ENCODE data around the gene METTL5.
A peak's percentile ranks its signal among the peaks of the same experiment; 100 is the strongest.
"Not testable (repeated sequence)": the region's sequence is repeated elsewhere in the genome, so short reads cannot be mapped to it uniquely, and the experiment has no call there.

The METTL5 gene

DNA sequence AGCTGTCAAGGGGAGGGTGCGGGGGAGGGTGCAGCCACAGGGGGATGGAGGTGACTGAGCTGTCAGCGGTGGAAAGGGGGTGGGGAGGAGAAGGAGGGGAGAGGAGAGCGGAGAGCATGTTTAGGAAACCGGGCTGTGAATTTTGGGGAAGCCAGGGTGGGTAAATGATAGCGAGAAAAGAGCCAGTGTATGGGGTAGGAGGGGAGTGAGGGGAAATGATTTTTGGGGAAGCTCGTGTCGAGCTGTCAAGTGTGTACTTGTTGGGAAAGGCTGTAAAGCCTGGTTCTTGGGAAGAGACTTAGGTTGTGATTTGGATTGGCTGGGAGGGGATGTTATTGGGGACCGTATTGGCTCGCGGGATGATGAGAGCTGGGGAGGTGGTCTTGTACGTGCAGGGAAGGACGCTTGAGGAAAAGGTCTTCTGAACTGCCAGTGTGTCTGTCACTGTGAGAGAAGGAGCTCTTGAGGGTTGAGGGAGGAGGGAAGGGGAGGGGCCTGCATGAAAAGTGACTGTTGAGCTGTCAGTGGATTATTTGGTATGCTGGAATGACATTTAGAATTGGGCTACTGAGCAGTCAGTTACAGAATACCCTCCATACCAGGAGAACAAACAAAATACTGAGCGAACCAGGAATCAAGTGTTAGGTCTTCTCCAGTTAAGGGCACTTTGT, 3.6 kb upstream of the METTL5 start:
- DNase-seq = peak; percentile 68 to 84

DNA sequence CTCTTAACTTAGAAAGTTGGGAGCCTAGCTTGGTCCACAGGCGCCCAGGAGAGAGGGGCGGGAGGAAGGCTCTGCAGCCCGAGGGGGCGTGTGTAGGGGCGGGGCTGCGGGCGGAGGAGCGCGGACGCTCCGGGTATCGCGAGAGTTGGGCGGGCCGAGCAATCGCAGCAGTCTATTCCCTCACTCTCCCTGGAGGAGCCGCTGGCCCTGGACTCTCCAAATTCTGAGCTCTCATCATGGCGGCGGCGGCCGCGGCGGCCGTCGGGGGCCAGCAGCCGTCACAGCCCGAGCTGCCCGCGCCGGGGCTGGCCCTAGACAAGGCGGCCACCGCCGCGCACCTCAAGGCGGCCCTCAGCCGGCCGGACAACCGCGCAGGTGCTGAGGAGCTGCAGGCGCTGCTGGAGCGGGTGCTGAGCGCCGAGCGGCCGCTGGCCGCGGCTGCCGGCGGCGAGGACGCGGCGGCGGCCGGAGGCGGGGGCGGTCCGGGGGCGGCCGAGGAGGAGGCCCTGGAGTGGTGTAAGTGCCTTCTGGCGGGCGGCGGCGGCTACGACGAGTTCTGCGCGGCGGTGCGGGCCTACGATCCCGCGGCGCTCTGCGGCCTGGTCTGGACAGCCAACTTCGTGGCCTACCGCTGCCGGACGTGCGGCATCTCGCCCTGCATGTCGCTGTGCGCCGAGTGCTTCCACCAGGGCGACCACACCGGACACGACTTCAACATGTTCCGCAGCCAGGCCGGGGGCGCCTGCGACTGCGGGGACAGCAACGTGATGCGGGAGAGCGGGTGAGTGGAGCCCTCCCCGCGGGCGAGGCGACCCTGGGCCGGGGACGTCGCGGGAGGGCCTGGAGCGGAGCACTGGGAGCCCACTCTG, 2.8 kb upstream of the METTL5 start, which contains the start of gene UBR3:
Gene UBR3, plus strand, starts transcription at position 183 of the 869 bp plus-strand sequence. Its CDS starts 54 bp downstream, at position 237.
- DNase-seq = peak; percentile 96

DNA sequence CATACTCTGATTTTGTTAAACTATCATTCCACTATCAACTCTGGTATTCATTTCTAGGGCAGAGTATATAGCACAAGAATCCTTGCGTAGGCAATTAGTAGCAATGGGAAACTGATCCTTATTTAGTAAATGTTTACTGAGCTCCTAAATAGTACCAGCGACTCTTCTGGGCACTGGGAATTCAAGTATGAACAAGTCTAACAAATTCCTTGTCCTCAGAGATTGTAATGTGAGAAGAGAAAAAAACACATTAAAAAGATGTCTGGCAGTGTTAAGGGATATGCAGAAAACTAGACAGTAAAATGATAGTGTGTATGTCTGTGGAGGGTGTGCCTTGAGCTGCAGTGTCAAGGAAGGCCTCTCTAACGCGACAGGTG, 721 bp downstream of the METTL5 start:
- peak; percentile 49 to 73 for DNase-seq

DNA sequence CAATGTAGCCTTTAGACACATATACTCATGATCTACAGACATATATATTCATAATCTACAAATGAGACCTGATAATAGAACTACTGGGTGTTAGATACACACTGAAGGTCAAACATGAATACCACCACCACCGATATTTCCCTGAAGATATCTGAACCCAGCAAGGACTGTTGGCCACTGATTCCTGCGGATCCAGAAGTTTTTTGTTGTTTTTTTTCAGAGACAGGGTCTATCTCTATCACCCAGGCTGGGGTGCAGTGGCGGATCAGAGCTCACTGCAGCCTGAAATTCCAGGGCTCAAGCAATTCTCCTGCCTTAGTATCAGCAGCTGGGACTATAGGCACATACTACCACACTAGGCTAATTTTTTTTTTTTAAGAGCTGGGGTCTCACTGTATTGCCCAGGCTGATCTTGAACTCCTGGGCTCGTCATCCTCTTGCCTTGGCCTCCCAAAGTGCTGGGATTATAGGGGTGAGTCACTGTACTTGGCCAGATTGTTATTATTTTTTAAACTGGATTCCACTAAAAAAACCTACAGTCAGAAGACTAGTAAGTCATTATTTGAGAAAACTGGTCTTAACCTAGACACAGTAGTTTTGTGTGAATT, 1.8 kb downstream of the METTL5 start:
- DNase-seq = no peak

DNA sequence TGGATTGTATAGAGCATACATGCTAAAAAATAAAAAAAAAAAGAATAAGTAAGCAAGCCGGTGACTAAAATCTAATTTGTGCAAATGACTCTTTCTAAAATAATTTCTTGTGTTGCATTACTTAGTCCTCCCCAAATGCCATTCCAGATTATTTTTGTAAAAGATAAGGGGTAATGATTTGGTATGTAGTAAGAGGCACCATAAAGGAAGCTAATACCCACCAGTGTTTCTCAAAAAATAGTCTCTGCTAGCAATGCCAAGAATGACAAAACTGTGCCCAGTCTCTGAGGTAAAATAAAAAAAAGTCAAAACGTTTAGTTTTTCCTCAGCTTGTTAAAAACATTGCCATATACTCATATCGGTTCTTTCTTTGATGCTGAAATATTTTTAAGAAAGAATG, 2.7 kb downstream of the METTL5 start:
- DNase-seq = no peak

DNA sequence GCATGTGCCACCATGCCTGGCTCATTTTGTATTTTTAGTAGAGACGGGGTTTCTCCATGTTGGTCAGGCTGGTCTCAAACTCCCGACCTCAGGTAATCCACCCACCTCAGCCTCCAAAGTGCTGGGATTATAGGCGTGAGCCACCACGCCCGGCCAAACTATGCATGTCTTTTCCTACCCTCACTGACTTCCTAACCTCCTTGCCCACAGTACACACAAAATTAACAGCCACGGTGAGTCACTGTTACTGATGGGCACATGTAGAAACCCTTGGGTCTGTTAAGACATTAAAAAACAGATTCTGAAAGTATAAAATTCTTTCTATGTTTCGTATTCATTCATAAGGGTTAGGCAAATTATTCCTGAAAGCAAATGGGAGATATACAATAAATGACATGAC, 4.6 kb downstream of the METTL5 start:
- DNase-seq = not testable (repeated sequence)

DNA sequence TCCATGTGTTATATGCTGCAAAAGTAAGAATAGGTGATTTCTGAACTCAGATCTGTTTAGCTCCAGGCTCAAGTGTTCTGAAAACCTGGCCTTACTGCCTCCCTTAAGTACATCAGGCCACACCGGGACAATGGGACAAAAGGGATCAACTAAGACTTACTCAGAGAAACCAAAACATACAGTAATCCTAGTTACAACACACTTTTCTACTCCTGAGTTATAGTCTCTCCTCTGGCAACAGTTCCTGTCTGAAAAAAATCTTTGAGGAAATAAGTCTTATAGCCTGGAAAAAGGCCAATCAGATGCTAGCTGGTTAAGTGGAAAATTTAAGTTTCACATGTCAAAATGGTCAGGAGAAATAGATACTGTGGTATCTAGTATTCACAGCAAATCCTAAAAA, 5.6 kb downstream of the METTL5 start:
- DNase-seq = no peak

DNA sequence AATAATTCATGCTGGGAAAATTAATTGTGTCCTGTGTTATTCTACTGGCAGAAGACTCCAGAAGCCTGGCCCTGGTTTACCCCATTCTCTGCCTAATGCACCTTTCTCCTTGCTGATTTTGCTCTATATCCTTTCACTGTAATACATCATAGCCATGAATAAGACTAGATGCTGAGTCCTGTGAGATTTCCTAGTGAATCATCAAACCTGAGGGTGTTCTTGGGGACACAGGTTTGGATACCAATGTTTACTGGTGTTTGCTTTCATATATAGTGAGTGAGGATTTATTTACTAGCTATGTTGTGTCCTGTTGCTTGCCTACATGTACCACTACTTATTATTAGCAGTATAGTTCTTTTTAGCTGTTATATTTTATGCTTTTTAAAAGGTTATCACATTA, 6.5 kb downstream of the METTL5 start:
- no peak for DNase-seq

DNA sequence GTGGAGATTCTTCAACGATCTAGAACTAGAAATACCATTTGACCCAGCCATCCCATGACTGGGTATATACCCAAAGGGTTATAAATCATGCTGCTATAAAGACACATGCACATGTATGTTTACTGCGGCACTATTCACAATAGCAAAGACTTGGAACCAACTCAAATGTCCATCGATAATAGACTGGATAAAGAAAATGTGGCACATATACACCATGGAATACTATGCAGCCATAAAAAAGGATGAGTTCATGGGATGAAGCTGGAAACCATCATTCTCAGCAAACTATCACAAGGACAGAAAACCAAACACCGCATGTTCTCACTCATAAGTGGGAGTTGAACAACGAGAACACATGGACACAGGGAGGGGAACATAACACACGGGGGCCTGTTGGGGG, 7.3 kb downstream of the METTL5 start:
- not testable (repeated sequence) for DNase-seq

DNA sequence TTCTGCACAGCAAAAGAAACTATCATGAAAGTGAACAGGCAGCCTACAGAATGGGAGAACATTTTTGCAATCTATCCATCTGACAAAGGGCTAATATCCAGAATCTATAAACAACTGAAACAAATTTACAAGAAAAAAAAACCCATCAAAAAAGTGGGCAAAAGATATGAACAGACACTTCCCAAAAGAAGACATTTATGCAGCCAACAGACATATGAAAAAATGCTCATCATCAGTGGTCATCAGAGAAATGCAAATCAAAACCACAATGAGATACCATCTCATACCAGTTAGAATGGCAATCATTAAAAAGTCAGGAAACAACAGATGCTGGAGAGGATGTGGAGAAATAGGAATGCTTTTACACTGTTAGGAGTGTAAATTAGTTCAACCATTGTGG, 7.7 kb downstream of the METTL5 start:
- not testable (repeated sequence) for DNase-seq

DNA sequence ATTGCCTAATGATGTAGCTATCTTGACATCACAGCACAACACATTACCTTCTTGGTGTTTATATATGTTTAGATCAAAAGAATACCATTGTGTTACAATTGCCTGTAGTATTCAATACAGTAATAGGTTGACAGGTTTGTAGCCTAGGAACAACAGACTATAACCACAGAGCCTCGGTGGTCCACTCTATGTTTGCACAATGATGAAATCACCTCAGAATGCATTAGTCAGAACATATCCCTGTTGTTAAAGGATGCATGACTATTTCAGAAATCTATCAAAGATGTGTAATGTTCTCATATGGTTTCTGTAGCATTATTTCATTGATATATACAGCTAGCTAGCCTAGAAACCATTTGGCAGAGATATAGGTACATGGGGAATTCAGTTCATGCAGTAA, 8.9 kb downstream of the METTL5 start:
- no peak for DNase-seq

DNA sequence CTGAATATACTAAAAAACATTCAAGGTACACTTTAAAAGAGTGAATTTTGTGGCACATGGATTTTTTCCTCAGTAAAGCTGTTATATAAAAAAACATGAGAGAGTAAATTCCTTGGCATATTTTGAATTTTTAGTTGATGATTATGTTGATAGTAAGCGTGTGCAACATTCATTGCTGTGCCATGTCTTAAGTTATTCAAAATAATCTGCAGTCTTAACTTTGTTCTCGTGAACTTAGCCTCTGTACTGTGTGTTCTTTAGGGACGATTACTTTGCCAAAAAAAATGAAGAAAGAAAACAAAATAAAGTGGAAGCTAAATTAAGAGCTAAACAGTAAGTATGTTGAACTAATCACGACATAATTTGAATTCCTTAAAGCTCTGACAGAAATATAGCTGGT, 16.5 kb downstream of the METTL5 start:
- no peak for DNase-seq

DNA sequence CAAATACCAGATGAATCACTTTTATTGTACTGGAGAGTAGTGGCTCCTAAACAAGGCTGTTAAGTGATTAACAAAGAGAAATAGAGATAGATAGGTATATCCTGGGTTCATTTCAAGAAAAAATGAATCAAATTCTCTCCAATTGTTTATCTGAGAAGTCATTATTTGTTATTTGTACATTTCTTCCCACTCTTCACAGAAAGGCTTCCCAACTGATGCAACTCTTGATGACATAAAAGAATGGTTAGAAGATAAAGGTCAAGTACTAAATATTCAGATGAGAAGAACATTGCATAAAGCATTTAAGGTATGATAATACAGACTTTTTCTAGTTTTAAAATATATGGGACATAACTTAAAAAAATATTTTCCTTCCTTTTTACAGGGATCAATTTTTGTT, 18.1 kb downstream of the METTL5 start:
- no peak for DNase-seq

DNA sequence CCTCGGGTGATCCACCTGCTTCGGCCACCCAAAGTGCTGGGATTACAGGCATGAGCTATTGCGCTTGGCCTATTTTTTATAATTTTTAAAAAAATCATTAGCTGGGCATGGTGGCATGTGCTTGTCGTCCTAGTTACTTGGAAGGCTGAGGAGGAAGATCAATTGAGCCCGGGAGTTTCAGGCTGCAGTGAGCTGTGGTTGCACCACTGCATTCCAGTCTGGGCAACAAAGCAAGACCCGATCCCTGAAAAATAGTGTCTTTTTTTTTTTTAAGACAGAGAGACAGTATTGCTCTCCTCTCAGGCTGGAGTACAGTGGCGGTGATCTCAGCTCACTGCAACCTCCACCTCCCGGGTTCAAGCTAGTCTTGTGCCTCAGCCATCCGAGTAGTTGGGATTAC, 21.2 kb downstream of the METTL5 start:
- no peak for DNase-seq

DNA sequence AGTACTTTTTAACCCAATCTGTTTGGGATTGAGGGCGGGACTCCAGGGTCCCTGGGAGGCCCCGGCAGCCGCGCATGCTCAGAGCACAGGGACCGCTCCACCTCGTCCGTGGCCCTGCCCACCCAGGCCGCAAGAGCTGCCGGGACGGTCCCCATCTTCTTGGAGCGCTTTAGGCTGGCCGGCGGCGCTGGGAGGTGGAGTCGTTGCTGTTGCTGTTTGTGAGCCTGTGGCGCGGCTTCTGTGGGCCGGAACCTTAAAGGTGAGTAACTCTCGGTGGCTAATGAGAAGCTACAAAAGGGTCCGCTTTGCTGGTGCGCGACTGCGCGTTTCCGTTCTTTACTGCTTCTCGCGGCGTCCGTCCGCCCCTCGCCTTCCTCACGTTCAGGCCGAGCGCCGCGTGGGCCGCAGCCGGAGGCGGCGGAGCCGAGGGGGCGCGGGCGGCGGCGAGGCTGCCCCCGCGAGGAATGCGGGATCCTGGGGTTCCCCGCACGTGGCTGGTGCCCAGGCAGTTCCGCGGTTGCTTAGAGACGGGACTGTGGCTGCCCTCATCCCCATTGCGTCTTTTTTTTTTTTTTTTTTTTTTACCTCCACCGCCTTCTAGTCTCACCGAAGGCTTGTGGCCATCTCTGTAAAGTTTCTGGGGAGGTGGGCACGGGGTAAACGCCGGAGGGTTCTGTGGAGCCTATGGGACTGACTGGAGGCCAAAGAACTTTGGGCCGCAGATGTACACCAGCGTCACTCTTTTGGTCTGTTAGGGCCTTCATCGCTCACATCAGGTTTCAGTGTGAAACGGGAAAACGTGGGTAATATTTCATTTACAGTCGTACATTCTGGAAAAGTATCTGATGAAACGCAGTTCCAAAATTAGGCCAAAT, 25.8 kb downstream of the METTL5 start, which contains the start of gene SSB:
Gene SSB, plus strand, starts transcription at position 154 of the 875 bp plus-strand sequence. CDS start 2,090 bp downstream, outside the sequence.
- peak; percentile 94 to 95 for DNase-seq

DNA sequence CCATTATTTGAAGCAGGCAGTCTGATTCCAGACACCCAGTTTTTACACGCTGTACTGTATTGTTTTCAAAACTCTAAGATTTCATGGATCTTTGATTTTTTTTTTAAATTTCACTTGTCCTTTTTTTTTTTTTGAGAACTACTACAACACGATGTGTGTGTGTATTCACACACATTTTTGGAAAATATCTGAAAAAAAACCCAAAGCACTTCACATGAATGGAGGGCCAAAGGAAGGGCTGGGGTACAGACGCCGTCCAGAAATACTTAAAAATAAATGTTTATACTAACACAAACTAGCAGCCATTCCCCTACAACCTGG, 26.3 kb downstream of the METTL5 start:
- peak in 1 of 2 experiments; percentile 53 for DNase-seq

DNA sequence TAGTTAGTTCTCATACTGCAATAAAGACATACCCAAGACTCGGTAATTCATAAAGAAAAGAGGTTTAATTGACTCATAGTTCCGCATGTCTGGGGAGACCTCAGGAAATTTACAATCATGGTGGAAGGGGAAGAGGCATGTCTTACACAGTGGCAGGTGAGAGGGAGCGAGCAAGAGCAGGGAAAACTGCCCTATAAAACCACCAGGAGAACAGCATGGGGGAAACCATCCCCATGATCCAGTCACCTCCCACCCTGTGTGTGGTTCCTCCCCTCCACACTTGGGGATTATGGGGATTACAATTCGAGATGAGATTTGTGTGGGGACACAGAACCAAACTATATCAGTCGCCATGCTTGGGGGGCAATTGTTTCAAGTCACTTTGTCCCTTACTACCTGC, 27.1 kb downstream of the METTL5 start:
- DNase-seq = no peak

DNA sequence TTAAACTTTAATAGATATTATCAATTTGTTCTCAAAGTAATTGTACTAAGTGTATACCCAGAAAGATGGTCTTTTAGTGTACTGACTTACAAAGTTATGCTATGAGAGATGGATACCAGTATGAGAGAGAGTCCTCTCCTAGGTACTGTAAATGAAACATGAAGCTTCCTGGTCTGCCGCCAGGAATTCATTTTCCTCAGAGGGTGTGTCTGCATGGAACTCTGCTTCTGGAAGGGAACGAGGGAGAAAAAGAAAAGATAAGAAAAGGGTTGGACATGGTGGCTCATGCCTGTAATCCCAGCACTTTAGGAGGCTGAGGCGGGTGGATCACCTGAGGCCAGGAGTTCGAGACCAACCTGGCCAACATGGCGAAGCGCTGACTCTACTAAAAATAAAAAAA, 28.3 kb downstream of the METTL5 start:
- DNase-seq = no peak

DNA sequence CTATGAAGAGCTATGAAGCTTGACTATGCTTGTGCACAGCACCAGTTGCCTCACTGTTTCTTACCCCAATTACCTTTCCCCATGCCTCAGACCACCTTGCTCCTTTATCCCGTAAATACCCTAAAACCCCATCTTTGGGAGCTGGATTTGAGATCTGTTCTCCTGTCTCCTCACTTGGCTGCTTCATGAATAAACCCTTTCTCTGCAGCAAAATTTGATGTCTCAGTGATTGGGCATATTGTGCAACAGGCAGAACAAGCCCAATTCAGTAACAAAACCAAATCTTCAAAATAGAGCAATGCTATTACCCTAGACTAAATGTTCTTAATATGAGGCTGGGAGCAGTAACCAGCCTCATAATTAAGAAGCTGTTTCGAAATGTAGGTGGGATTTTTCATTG, 29.5 kb downstream of the METTL5 start:
- no peak for DNase-seq

DNA sequence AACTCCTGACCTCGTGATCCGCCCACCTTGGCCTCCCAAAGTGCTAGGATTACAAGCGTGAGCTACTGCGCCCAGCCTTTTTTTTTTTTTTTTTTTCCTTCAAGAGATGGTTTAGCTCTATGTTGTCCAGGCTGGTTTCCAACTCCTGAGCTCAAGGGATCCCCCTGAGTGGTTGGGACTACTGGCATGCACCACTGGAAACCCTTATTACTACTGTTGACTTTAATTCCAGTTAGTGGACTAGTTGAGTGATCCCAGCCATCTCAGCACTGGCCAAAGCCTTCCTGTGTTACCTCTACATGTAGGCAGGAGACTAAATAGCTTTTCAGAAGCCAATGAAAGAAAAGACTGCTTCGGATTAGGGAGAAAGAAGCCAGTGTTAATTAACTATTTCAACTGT, 34.1 kb downstream of the METTL5 start:
- DNase-seq = no peak

DNA sequence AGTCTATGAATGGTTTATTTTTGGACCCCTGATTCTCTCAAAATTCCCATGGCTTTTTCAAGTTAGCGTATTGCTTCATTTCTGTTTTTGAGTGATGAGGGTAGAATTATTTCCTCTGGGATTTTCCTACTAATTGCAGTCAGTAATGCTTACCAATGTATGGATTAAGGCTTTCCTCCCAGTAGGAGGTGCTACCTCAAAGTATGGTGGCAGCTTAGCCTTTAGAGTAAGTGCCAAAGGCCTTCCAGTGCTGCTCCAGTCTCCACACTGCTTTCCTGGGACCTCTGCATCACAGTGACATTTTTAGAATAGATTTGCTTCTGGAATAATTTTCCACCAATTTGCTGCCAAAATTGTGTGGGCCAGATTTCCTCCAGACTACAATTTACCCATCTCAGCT, 42.2 kb downstream of the METTL5 start:
- DNase-seq = no peak

DNA sequence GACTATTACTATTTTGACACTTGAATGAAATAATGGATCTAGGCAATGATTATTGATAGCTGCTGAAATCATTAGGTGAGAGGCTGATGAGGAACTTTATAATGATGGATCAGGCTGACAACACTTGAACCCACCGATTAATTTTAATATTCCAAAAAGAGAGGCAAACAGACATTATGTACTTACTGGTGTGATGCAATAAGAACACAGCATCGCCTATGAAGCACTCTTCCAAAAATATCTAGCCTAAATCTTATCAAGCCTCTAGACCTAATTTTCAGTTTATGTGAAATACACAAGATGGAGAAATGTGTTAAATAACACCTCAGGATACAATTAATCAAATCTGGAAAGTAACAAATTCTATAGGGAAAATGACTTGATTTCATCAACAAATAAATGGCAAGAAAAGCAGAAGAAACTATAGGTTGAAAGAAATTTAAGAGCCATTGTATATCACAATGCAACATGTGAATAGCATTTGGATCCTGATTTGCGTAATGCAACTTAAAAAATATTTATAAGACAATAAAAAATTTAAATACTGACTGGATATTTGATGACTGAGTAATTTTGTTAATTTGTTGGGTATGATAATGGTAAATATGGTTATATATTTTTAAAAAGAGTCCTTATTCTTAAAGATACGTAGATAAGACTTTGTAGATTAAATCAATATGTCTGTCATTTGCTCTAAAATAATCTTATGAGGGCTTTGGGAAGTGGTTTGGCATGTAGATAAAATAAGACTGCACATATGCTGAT, 43.3 kb downstream of the METTL5 start:
- no peak for DNase-seq

Measured in Kasumi-1 (cell line).